T-helper 17 cell (primary cell): ENCODE results near the gene SGSM2. TPM values are rescaled to one million over a fixed set of nuclear protein-coding genes. Genes with fewer than 3 reads are reported as not detected.
A peak's percentile ranks its signal among the peaks of the same experiment; 100 is the strongest.

ENCODE experiments used
- ATAC-seq: fragments of 150-1000 bp; cut with Tn5 transposase; 2 replicates; pipeline ENCODE4 v1.10.0; 2021; ENCODE audit warnings: mild to moderate bottlenecking, moderate library complexity
- DNase-seq, 3 donors: peaks; one replicate each; pipeline versions ENCODE4 v3.0.0 to v3.0.0-alpha.2; 2020 to 2021
- H3K9me3 ChIP-seq: one replicate; pipeline ENCODE4 v1.7.0; 2013; ENCODE audit warnings: low read length, mild to moderate bottlenecking; ENCODE audit not compliant: control insufficient read depth, poor library complexity, severe bottlenecking
- H3K27ac Mint-ChIP-seq: one replicate; pipeline ENCODE4 v1.8.0; 2022; ENCODE audit warnings: mild to moderate bottlenecking, moderate library complexity, mixed read lengths
- H3K27me3 Mint-ChIP-seq: one replicate; pipeline ENCODE4 v1.8.0; 2022; ENCODE audit warnings: mixed read lengths
- H3K36me3 Mint-ChIP-seq: one replicate; pipeline ENCODE4 v1.8.0; 2022; ENCODE audit warnings: low read depth, mixed read lengths
- H3K4me1 Mint-ChIP-seq: one replicate; pipeline ENCODE4 v1.8.0; 2022; ENCODE audit warnings: mild to moderate bottlenecking, mixed read lengths
- H3K4me3 Mint-ChIP-seq: one replicate; pipeline ENCODE4 v1.8.0; 2022; ENCODE audit warnings: mild to moderate bottlenecking, moderate library complexity, mixed read lengths
- total RNA-seq, 4 donors: library from RNA in 2 of 4; stranded (reverse) in 2 of 4; gene quantifications; one replicate each; pipeline ENCODE4 v1.2.3 and lab custom pipeline; 2022 to 2026

SGSM2 gene
- total RNA-seq, 2 donors from 2014 or later: 119 to 128 TPM

DNA sequence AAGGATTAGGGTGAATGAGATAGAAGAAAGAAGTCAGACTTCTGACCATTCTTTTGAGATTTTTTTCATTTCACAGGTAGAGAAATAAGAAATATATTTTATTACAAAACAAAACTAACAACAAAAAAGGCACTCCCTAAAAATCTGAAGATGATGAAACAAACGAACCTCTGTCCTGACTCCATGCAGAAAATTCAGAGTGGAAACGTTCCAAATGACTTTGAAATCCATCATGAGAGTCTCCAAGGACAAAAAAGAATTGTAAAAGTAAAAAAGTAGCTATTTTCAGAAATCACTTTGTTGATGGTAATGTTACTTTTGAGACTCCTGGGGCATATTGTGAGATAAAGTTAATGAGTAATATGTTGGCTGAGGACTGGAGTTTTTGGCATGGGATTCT is 89.9 kb downstream of the SGSM2 start:
- ATAC-seq (no peak), DNase-seq (no peak)
- H3K9me3 ChIP-seq: no peaks in the 10 kb centered on the region
- H3K4me1 Mint-ChIP-seq: no peaks in the 10 kb centered on the region
- H3K4me3 Mint-ChIP-seq: no peak overlapping the region
- H3K27ac Mint-ChIP-seq: peak overlapping the region; percentile 43
- no peaks in the 10 kb centered on the region for H3K36me3 Mint-ChIP-seq
- no peaks in the 10 kb centered on the region for H3K27me3 Mint-ChIP-seq

DNA sequence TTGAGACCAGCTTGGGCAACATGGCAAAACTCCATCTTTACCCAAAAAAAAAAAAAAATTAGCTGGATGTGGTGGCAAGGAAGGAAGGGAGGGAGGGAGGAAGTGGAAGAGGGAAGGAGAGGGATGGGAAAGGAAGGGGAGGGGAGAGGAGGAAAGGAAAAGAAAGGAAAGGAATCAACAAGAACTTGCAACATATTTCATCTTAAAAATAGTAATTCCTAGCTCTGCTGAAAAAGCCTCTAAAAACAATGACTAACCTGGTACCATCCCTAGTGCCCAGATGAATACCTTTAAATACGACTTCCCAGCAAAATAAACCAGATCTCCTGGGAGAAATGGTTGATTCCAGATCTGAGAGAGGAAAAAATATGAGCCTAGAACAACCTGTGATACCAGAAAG is 90.6 kb downstream of the SGSM2 start:
- ATAC-seq: no peak
- DNase-seq: no peak
- H3K36me3 Mint-ChIP-seq: peaks cover under 1% of the 10 kb centered on the region
- no peaks in the 10 kb centered on the region for H3K9me3 ChIP-seq
- H3K4me1 Mint-ChIP-seq: peaks cover under 1% of the 10 kb centered on the region
- peak overlapping the region; percentile 43 for H3K27ac Mint-ChIP-seq
- H3K27me3 Mint-ChIP-seq: no peaks in the 10 kb centered on the region
- H3K4me3 Mint-ChIP-seq: no peak overlapping the region

Other genes with a start within 250 kb of the SGSM2 start
- gene SMG6, start 33.7 kb upstream of the SGSM2 start, total RNA-seq: 10 to 100 TPM; 48.3 to 51.6 TPM
- 1 to 10 TPM; 3.4 to 3.9 TPM for gene SRR, start 33.6 kb upstream of the SGSM2 start, total RNA-seq
- gene TSR1, start 1.0 kb upstream of the SGSM2 start, total RNA-seq: 10 to 100 TPM; 24.9 to 35.4 TPM
- gene MNT, start 63.6 kb downstream of the SGSM2 start, total RNA-seq: 100 to 1,000 TPM in 1 of 2 donors, 10 to 100 TPM in 1; 92.9 to 110 TPM
- 10 to 100 TPM; 34.4 to 38.8 TPM for gene METTL16, start 174.4 kb downstream of the SGSM2 start, total RNA-seq